HFF-Myc (cell line): Measurements from ENCODE around the gene ZSCAN5A.
A peak's percentile ranks its signal among the peaks of the same experiment; 100 is the strongest.
"Not testable (repeated sequence)": the region's sequence is repeated elsewhere in the genome, so short reads cannot be mapped to it uniquely, and the experiment has no call there.

ENCODE experiments used
- DNase-seq: peaks from one replicate; pipeline ENCODE4 v3.0.0-alpha.2; 2011; ENCODE audit warnings: low read depth; ENCODE audit errors: extremely low read depth
- H3K4me3 ChIP-seq: replicated peaks from 2 replicates; pipeline ENCODE4 v1.5.1; 2011; ENCODE audit warnings: low read depth, mild to moderate bottlenecking, control low read depth, low read length
- TF ChIP-seq, protein P1 (sequence below): IDR thresholded peaks from 2 replicates; pipeline ENCODE4 v1.5.1; 2012; ENCODE audit warnings: mild to moderate bottlenecking, low read depth, low read length, control low read depth; ENCODE audit errors: missing control alignments

ZSCAN5A gene

DNA sequence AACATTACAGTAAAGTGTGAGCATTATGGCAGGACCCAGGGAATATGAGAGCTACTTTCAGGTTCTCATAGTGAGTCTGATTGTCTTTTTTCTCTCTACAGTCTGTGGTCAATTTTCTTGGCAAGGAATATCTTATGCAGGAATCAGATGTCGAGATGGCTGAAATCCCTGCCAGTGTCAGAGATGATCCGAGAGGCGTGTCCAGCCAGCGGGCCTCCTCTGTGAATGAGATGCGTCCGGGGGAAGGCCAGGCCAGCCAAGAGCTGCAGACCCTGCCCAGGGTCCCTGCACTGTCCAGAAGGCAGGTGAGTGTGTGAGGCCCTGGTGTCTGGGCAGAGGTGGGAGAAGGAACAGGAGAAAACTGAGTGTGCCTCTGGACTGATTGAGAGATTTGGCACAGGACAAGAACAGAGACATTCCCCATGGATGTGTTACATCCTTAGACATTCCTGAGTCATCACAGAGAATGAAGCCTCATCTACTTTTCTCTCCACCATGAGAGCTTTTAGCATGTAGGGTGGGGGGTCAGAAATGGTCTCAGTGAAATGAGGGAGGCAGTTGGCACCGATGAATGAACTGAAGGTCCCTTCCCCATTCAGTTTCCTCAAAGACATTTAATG lies 69.4 kb downstream of the ZSCAN5A start:
- TF ChIP-seq, protein P1, sequence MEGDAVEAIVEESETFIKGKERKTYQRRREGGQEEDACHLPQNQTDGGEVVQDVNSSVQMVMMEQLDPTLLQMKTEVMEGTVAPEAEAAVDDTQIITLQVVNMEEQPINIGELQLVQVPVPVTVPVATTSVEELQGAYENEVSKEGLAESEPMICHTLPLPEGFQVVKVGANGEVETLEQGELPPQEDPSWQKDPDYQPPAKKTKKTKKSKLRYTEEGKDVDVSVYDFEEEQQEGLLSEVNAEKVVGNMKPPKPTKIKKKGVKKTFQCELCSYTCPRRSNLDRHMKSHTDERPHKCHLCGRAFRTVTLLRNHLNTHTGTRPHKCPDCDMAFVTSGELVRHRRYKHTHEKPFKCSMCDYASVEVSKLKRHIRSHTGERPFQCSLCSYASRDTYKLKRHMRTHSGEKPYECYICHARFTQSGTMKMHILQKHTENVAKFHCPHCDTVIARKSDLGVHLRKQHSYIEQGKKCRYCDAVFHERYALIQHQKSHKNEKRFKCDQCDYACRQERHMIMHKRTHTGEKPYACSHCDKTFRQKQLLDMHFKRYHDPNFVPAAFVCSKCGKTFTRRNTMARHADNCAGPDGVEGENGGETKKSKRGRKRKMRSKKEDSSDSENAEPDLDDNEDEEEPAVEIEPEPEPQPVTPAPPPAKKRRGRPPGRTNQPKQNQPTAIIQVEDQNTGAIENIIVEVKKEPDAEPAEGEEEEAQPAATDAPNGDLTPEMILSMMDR, result no peak
- no peak for DNase-seq
- no peak overlapping the region for H3K4me3 ChIP-seq

DNA sequence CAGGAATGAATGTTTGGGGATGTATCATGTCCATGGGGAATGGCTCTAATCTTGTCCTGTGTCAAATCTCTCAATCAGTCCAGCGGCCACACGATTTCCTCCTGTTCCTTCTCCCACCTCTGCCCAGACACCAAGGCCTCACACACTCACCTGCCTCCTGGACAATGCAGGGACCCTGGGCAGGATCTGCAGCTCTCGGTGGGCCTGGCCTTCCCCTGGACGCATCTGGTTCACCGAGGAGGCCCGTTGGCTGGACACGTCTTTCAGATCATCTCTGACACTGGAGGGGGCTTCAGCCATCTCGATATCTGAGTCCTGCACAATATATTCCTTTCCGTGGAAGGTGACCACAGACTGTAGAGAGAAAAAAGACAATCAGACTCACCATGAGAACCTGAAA lies 91.2 kb downstream of the ZSCAN5A start:
- TF ChIP-seq, protein P1, result no peak
- DNase-seq, result no peak
- H3K4me3 ChIP-seq, result no peak overlapping the region

DNA sequence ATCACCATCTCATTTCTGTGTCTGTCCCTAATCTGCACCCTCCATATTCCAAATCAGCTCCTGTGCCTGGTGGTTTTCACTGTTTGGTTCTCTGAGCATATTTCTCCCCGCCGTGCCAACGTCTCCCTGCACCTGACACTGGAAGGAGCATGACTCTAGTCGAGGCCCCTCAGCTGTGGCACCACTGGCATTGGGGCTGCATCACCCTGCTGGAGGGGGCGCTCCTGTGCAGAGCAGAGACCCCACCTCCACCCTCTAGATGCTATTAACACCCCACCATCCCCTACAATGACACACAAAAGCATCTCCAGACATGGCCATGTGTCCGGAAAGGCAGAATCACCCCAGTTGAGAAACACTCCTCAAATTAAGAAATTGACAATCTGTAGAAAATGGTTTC lies 91.7 kb downstream of the ZSCAN5A start:
- TF ChIP-seq, protein P1, result peak; percentile 2
- DNase-seq, result no peak
- H3K4me3 ChIP-seq, result no peak overlapping the region

DNA sequence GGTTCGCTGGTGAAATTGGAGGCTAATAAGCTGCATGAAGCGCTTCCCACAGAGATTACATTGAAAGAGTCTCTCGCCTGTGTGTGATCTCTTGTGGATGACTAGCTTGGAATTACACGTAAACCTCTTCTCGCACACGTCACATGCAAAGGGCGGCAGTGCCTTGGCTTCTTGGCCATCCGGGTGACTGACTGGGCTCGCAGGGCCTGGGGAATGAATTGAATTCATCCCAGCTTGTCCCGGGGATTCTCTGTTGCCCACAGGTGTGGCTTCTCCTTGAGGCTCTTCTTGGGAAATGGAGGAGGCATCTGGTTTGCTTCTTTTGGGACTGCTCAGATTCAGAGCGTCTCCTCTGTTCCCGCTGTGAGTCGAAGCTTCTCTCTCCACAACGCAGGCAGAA lies 92.8 kb downstream of the ZSCAN5A start:
- no peak for DNase-seq

DNA sequence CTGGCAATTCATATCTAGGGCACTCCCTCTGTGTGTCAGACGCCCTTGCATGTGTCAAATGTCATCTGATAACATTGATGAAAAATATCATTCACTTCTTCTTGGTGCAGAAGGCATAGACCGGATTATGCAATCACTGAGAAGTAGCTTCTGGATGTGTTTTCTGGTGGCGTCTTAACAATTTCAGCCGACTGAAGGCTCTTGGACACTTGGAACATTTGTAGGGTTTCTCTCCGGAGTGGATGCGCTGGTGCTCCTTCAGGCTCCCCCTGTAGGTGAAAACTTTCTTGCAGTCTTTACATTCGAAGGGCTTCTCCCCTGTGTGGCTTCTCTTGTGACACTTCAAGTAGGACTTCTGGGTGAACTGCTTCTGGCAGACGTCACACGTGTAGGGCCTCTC lies 93.2 kb downstream of the ZSCAN5A start:
- not testable (repeated sequence) for H3K4me3 ChIP-seq, DNase-seq
- TF ChIP-seq, protein P1, result peak; percentile 24

More for the DNA sequence above, 92.8 kb downstream of the ZSCAN5A start:
- TF ChIP-seq, protein P1, result no peak
- H3K4me3 ChIP-seq, result no peak overlapping the region

DNA sequence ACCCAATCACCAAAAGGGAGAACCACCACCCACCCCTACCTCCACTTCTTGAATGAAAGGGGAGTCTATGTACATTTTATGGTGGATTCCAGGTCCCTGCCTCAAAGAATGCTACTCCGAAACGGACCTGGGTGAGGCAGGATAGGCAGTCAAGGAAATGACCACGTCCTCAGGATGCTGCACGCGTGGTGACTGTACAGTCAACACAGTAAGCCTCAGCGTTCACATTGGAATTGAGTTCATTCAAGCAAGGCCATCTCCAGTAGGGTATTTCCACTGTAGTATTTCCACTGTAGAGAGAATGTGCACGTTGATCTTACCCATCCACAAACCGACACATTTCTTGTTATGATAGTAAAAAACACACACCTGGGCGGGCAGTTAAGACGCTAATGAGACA lies 95.7 kb downstream of the ZSCAN5A start:
- no peak for DNase-seq
- TF ChIP-seq, protein P1, result no peak
- H3K4me3 ChIP-seq, result no peak overlapping the region
